Lung (tissue), 12 donors: Measurements from ENCODE around the gene HIGD2A. TPM values are rescaled to one million over a fixed set of nuclear protein-coding genes. Genes with fewer than 3 reads are reported as not detected.

Source experiments
- ATAC-seq: fragments of 200-7000 bp; cut with Tn5 transposase; one replicate; pipeline ENCODE4 v1.9.1; 2020; ENCODE audit warnings: moderate number of reproducible peaks; ENCODE audit not compliant: insufficient read depth, low FRiP score
- DNase-seq, 3 donors: peaks; one replicate each; pipeline ENCODE4 v3.0.0-alpha.2; 2013 to 2017
- H3K27ac ChIP-seq, 2 donors: one replicate each; pipeline ENCODE4 v1.5.1; 2013; ENCODE audit warnings: mild to moderate bottlenecking in 2 of 2, moderate library complexity in 2 of 2, control low read depth in 1 of 2, inconsistent platforms in 1 of 2, low read depth in 1 of 2, low read length in 1 of 2
- H3K27me3 ChIP-seq, 3 donors: one replicate each; pipeline ENCODE4 v1.5.1; 2013; ENCODE audit warnings: low read length in 2 of 3; ENCODE audit not compliant: control insufficient read depth in 3 of 3, insufficient read depth in 3 of 3
- H3K36me3 ChIP-seq, 4 donors: one replicate each; pipeline ENCODE4 v1.5.1; 2013; ENCODE audit warnings: low read length in 4 of 4, mild to moderate bottlenecking in 1 of 4, moderate library complexity in 1 of 4; ENCODE audit not compliant: control insufficient read depth in 4 of 4, insufficient read depth in 4 of 4
- H3K4me1 ChIP-seq, 5 donors: one replicate each; pipeline ENCODE4 v1.5.1; 2013; ENCODE audit warnings: low read length in 5 of 5, mild to moderate bottlenecking in 2 of 5, moderate library complexity in 1 of 5; ENCODE audit not compliant: control insufficient read depth in 5 of 5, insufficient read depth in 5 of 5
- H3K4me3 ChIP-seq: one replicate; pipeline ENCODE4 v1.5.1; 2013; ENCODE audit warnings: mild to moderate bottlenecking, control low read depth, moderate library complexity
- H3K9ac ChIP-seq, 2 donors: one replicate each; pipeline ENCODE4 v1.5.1; 2013; ENCODE audit warnings: low read length in 2 of 2, control low read depth in 1 of 2; ENCODE audit not compliant: insufficient read depth in 1 of 2
- H3K9me3 ChIP-seq, 4 donors: one replicate each; pipeline ENCODE4 v1.5.1; 2013; ENCODE audit warnings: low read length in 3 of 4, mild to moderate bottlenecking in 1 of 4, moderate library complexity in 1 of 4; ENCODE audit not compliant: control insufficient read depth in 4 of 4, insufficient read depth in 3 of 4
- WGBS, 2 donors: extraction: QIAGEN DNeasy Blood & Tissue Kit; methylation state at CpG; one replicate each; pipeline ENCODE4 v1.1.7; 2013; 5-methylcytosine and 5-hydroxymethylcytosine counted together
- polyA plus RNA-seq, 2 donors: library from polyadenylated mRNA; stranded (reverse); fragments of 200-250 nt; gene quantifications; one replicate each; pipeline ENCODE4 v1.2.1, GENCODE V29; 2013
- total RNA-seq, 2 donors: library from RNA; depleted of rRNA in 1 of 2; stranded (reverse); fragments of >200 nt in 1 of 2; gene quantifications; one replicate each; pipeline ENCODE4 v1.2.1, GENCODE V29; 2014 to 2021
- TF ChIP-seq, protein P1 (sequence below): IDR thresholded peaks from 2 replicates; pipeline ENCODE4 v1.5.1; 2012; ENCODE audit warnings: mild to moderate bottlenecking; ENCODE audit errors: control extremely low read depth, extremely low read depth
- donor health status: control.
- donor health status: control.
- donor health status: Bipolar disorder and iron deficiency.
- donor health status: healthy.
- donor health status: DM: yes; HTN: yes; CAD: no.

The HIGD2A gene
- total and polyA plus RNA-seq, 4 donors, result 71.2 to 190 (median 108) TPM

- H3K9ac ChIP-seq, result no peak overlapping the region
- H3K27me3 ChIP-seq, result no peaks in the 10 kb centered on the region
- TF ChIP-seq, protein P1, sequence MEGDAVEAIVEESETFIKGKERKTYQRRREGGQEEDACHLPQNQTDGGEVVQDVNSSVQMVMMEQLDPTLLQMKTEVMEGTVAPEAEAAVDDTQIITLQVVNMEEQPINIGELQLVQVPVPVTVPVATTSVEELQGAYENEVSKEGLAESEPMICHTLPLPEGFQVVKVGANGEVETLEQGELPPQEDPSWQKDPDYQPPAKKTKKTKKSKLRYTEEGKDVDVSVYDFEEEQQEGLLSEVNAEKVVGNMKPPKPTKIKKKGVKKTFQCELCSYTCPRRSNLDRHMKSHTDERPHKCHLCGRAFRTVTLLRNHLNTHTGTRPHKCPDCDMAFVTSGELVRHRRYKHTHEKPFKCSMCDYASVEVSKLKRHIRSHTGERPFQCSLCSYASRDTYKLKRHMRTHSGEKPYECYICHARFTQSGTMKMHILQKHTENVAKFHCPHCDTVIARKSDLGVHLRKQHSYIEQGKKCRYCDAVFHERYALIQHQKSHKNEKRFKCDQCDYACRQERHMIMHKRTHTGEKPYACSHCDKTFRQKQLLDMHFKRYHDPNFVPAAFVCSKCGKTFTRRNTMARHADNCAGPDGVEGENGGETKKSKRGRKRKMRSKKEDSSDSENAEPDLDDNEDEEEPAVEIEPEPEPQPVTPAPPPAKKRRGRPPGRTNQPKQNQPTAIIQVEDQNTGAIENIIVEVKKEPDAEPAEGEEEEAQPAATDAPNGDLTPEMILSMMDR, result no peak
- peaks cover 3 to 19% (median 10%) of the 10 kb centered on the region in 5 donors for H3K4me1 ChIP-seq
- DNase-seq (no peak), ATAC-seq (no peak)
- H3K9me3 ChIP-seq, result no peaks in the 10 kb centered on the region
- peaks cover 0 to 7% (median 3%) of the 10 kb centered on the region in 4 donors for H3K36me3 ChIP-seq
- 85 to 88% methylated on average over 7 of the region's 7 CpGs for WGBS, 2 donors
- H3K4me3 ChIP-seq, result no peak overlapping the region
- peak overlapping the region; percentile 15 to 34 for H3K27ac ChIP-seq
Observed at GRCh38 chr5:176413709-176414191, 25.2 kb downstream of the HIGD2A start.

DNA sequence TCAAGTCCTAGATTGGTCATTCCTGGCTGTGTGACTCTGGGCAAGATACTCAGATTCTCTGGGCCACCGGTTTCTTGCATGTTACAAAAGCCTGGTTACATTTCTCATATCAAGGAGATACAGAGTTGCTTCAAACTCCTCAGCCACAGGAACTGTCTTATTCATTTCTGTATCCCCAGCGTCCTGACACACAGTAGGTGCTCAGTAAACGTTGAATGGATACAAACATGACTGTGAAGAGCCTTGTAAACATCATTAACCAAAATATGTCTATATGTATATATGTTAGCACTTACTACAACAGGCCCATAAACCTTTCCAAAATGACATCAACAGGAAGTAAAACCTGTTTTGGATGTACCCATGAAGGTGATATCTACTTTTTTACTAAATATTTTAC, 26.2 kb downstream of the HIGD2A start:
- no peak overlapping the region for H3K4me3 ChIP-seq
- 64 to 78% methylated on average over 3 of the region's 3 CpGs for WGBS, 2 donors
- no peaks in the 10 kb centered on the region for H3K9me3 ChIP-seq
- peaks cover 3 to 19% (median 10%) of the 10 kb centered on the region in 5 donors for H3K4me1 ChIP-seq
- no peaks in the 10 kb centered on the region for H3K27me3 ChIP-seq
- ATAC-seq (no peak), DNase-seq (no peak)
- TF ChIP-seq, protein P1, result no peak
- H3K9ac ChIP-seq, result no peak overlapping the region
- no peak overlapping the region for H3K27ac ChIP-seq
- peaks cover 0 to 7% (median 2%) of the 10 kb centered on the region in 4 donors for H3K36me3 ChIP-seq

GRCh38 chr5:176415240-176415951, 26.8 kb downstream of the HIGD2A start:
- Histone ChIP-seq H3K4me1 (peaks cover 3 to 19% (median 10%) of the 10 kb centered on the region in 5 donors), H3K27ac (peak overlapping the region; percentile 95 to 98), H3K9me3 (no peaks in the 10 kb centered on the region), H3K9ac (peak overlapping the region; percentile 73 to 85), H3K36me3 (no peaks in the 10 kb centered on the region), H3K27me3 (no peaks in the 10 kb centered on the region), H3K4me3 (peak overlapping the region; percentile 86)
- TF ChIP-seq, protein P1, result no peak
- ATAC-seq (no peak), DNase-seq (peak in 2 of 3 donors; percentile 25 to 56)
- WGBS, 2 donors, result 64 to 85% methylated on average over 13 of the region's 13 CpGs
